Heart left ventricle (tissue), 13 donors: ENCODE data around the gene YJEFN3.

Source experiments
- POLR2A ChIP-seq, 2 donors: fragments of 450-650 bp; IDR thresholded peaks; one replicate each; pipeline ENCODE4 v1.6.1; 2017; ENCODE audit warnings: antibody characterized with exemption in 2 of 2, mild to moderate bottlenecking in 2 of 2, moderate library complexity in 2 of 2
- TF ChIP-seq, protein P1 (sequence below), 12 donors: fragments of 200-600 bp; sonication (generic) in 4 of 12; IDR thresholded peaks; one replicate each; pipeline versions ENCODE4 v1.5.0 to v1.8.0; 2018 to 2022; ENCODE audit warnings: antibody characterized with exemption in 12 of 12, mild to moderate bottlenecking in 5 of 12
- donor health status: ischemic (EF 13 %, LVEDD 7.1; RV severe dilation, severe dysfunction).
- donor health status: DM: no; HTN: yes; CAD: no.
- donor health status: DM: no; HTN: no; CAD: no.
- donor health status: ischemic (EF 25% LVEDD 6.9; RV normal size, moderate dysfunction).
- donor health status: ischemic (EF 25% LVEDD 5.7; RV mildly dilated, moderate dysfunction).
- donor health status: ischemic (EF 35%, LVEDD 5.7; RV mildly dilated, moderate dysfunction).
- donor health status: nonischemic (EF 11% LVEDD 7.7; RV severe dilation, severe dysfunction).
- donor health status: DM: yes; HTN: yes; CAD: no.
- donor health status: PGD.
- donor health status: ischemic (EF 29% LVEDD 5.4; RV normal size, mild dysfunction).
- donor health status: nonischemic (EF 23%, LVEDD 6.1; RV moderate dilation, normal function).

DNA sequence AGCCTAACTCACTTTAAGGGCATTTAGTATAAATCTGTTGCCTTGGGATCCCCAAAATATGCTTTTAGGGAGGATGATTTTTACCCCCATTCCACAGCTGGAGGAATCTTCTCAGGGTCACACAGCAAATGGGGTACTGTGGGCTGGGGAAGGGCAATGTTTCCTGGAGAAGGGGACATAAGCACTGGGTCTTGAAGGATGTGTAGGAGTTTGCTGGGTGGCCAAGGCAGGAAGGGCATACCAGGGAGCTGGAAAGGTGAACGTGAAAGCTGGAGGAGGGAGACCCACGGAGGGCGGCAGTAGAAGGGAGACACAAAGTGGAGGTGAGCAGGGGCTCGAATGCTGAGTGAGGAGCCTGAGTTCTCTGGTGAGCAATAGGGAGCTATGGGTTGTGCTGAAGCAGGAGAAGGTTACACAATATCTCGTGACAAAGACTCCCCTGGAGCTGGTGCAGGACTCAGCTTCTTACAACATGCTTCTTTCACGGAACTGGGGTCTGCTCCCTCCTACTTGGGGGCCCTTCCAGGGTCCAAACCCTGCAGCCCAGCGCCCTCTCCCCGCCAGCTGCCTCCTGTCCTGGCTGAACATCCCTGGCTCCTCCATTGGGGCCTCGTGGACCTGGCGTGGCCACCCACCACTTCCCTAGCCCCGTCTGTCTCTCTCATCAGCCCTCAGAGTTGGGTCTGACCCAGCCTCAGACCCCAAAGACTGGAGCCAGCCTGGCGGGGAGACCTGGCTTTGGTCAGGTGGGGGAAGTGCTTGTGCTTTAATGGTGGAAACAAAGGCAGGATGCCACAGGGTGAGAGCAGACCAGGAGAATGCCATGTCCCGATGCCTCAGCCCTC, 20.4 kb downstream of the YJEFN3 start:
- TF ChIP-seq, protein P1, sequence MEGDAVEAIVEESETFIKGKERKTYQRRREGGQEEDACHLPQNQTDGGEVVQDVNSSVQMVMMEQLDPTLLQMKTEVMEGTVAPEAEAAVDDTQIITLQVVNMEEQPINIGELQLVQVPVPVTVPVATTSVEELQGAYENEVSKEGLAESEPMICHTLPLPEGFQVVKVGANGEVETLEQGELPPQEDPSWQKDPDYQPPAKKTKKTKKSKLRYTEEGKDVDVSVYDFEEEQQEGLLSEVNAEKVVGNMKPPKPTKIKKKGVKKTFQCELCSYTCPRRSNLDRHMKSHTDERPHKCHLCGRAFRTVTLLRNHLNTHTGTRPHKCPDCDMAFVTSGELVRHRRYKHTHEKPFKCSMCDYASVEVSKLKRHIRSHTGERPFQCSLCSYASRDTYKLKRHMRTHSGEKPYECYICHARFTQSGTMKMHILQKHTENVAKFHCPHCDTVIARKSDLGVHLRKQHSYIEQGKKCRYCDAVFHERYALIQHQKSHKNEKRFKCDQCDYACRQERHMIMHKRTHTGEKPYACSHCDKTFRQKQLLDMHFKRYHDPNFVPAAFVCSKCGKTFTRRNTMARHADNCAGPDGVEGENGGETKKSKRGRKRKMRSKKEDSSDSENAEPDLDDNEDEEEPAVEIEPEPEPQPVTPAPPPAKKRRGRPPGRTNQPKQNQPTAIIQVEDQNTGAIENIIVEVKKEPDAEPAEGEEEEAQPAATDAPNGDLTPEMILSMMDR (IDR thresholded peaks at IDR 0.05) = no peak
- TF ChIP-seq POLR2A (IDR thresholded peaks at IDR 0.05) = no peak
